Karpas-422 (cell line): Measurements from ENCODE around the gene PPP2R2C. TPM values are rescaled to one million over a fixed set of nuclear protein-coding genes. Genes with fewer than 3 reads are reported as not detected.
A peak's percentile ranks its signal among the peaks of the same experiment; 100 is the strongest.

Experiments
- DNase-seq: peaks from one replicate; pipeline ENCODE4 v3.0.0-alpha.2; 2015
- H2AFZ ChIP-seq: fragments of 200-600 bp; sonication (generic); 2 replicates; pipeline ENCODE4 v1.6.1; 2014; ENCODE audit warnings: antibody characterized with exemption, low read length, mixed read lengths
- H3K27ac ChIP-seq: fragments of 200-600 bp; sonication (generic); 2 replicates; pipeline ENCODE4 v1.5.1; 2014; ENCODE audit warnings: mild to moderate bottlenecking, low read length, moderate library complexity
- H3K27me3 ChIP-seq: fragments of 200-600 bp; sonication (generic); 2 replicates; pipeline ENCODE4 v1.6.1; 2014; ENCODE audit warnings: low read length, mixed read lengths
- H3K36me3 ChIP-seq: fragments of 200-600 bp; sonication (generic); 2 replicates; pipeline ENCODE4 v1.6.1; 2014; ENCODE audit warnings: low read length, mixed read lengths; ENCODE audit not compliant: insufficient read depth
- H3K4me1 ChIP-seq: fragments of 200-600 bp; sonication (generic); 2 replicates; pipeline ENCODE4 v1.6.1; 2014; ENCODE audit warnings: mild to moderate bottlenecking, low read length, mixed read lengths
- H3K4me2 ChIP-seq: fragments of 200-600 bp; sonication (generic); 2 replicates; pipeline ENCODE4 v1.6.1; 2014; ENCODE audit warnings: low read length, low read depth, mild to moderate bottlenecking; ENCODE audit not compliant: poor library complexity, severe bottlenecking
- H3K4me3 ChIP-seq: fragments of 200-600 bp; sonication (generic); 2 replicates; pipeline ENCODE4 v1.5.1; 2014; ENCODE audit warnings: mild to moderate bottlenecking, antibody characterized with exemption, low read length, mixed read lengths
- H3K79me2 ChIP-seq: fragments of 200-600 bp; sonication (generic); 2 replicates; pipeline ENCODE4 v1.6.1; 2014; ENCODE audit warnings: mild to moderate bottlenecking, low read length, mixed read lengths
- H3K9ac ChIP-seq: fragments of 200-600 bp; sonication (generic); 2 replicates; pipeline ENCODE4 v1.6.0; 2014; ENCODE audit warnings: low read length
- H3K9me2 ChIP-seq: fragments of 200-600 bp; sonication (generic), shearing (Covaris generic); replicated peaks from 2 replicates; pipeline ENCODE4 v1.6.0; 2014; ENCODE audit warnings: mild to moderate bottlenecking, low read length, moderate library complexity; ENCODE audit not compliant: insufficient read depth
- H3K9me3 ChIP-seq: fragments of 300-700, 200-600 bp; sonication (generic); 2 replicates; pipeline ENCODE4 v1.6.1; 2014; ENCODE audit warnings: low read length, mixed read lengths
- H4K20me1 ChIP-seq: fragments of 200-600 bp; sonication (generic); 2 replicates; pipeline ENCODE4 v1.6.1; 2014; ENCODE audit warnings: mild to moderate bottlenecking, antibody characterized with exemption, low read length, low read depth; ENCODE audit not compliant: insufficient read depth
- total RNA-seq: library from RNA; depleted of rRNA; stranded (reverse); fragments of >200 nt; shearing (Covaris generic); gene quantifications from 2 replicates; pipeline ENCODE4 v1.2.3, GENCODE V29; 2014; ENCODE audit warnings: low replicate concordance

The PPP2R2C gene
- total RNA-seq, 1 experiment from 2014 or later, result not detected

DNA sequence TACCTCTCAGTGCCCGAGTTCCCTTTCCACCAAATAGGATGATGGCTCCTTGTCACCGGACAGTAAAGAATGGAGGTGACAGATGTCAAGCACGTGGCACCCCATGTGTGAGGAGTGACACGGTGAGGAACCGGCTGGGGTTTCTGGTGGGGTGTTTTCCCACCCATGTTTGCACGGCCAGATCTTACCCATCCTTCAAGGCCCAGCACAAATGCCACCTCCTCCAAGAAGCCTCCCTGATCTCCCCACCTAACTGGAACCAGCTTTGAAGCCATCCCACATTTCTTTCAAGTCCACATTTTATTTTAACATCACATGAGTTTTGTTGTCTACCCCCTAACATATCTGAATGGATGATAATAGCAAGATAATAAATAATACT is 139.8 kb downstream of the PPP2R2C start:
- H3K4me1 ChIP-seq, result no peaks in the 10 kb centered on the region
- no peak overlapping the region for H3K4me2 ChIP-seq
- H3K4me3 ChIP-seq, result no peak overlapping the region
- no peak overlapping the region for H3K9ac ChIP-seq
- no peaks in the 10 kb centered on the region for H3K9me3 ChIP-seq
- no peaks in the 10 kb centered on the region for H3K9me2 ChIP-seq
- H2AFZ ChIP-seq, result no peak overlapping the region
- H3K27me3 ChIP-seq, result no peaks in the 10 kb centered on the region
- DNase-seq, result no peak
- H3K27ac ChIP-seq, result no peak overlapping the region
- no peaks in the 10 kb centered on the region for H3K36me3 ChIP-seq
- H3K79me2 ChIP-seq, result no peaks in the 10 kb centered on the region
- peaks cover under 1% of the 10 kb centered on the region; the same call in 1 of the 2 replicates for H4K20me1 ChIP-seq

DNA sequence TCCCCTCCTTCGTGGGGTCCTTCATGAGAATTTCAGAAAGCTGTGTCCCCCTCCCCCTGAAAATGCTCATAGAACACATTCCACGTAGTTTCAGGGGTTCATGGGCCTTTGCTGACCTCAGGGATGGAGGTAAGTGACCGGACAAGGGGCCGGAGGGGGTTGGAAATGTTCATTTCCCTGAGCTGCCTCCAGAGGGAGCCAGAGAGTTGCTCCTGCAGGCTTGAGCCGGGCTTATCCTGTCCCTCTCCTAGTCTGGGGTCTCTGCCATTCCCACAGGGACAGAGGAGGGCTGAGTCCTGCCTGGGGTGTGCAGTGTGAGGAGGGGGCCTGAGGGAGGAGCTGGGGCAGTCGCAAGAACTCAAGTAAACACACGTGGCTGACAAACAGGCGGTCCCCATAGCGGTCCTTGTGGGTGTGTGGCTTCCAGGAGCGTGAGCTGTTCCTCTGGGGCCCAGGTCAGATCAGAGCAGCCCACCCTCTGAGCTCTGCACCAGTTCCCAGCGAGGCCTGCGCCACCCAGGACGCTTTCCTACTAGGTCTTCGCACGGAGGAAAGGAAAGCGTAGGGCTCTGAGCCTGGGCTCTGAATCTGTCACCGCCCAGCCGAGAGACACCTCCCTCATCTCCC is 140.3 kb downstream of the PPP2R2C start:
- peak; percentile 56 for DNase-seq
- Histone ChIP-seq H3K27ac (no peak overlapping the region), H4K20me1 (peaks cover 5% of the 10 kb centered on the region), H3K79me2 (no peaks in the 10 kb centered on the region), H3K4me1 (no peaks in the 10 kb centered on the region), H3K4me3 (no peak overlapping the region), H3K9ac (no peak overlapping the region), H3K9me2 (no peaks in the 10 kb centered on the region), H3K4me2 (no peak overlapping the region), H3K9me3 (no peaks in the 10 kb centered on the region), H2AFZ (no peak overlapping the region), H3K36me3 (no peaks in the 10 kb centered on the region), H3K27me3 (no peaks in the 10 kb centered on the region)

DNA sequence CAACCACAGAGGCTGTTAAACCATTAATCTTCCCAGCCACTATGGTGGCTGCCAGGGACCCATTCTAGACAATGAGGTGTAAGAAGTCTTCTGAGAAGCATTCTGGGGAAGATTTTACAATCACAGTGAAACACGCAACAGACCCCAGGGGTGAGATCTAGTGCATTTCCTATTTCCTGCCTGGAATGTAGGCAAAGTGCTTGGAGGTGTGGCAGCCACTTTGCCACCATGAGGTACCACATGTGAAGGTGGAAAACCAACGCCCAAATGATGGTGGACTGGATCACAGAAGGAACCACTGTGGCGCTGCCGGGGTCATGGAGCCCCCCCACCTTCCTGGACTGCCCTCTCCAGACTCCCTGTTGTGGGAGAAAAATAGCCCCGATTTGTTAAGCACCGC is 140.9 kb downstream of the PPP2R2C start:
- no peak overlapping the region for H3K4me3 ChIP-seq
- no peaks in the 10 kb centered on the region for H3K27me3 ChIP-seq
- H2AFZ ChIP-seq, result no peak overlapping the region
- H3K27ac ChIP-seq, result no peak overlapping the region
- H3K9me3 ChIP-seq, result no peaks in the 10 kb centered on the region
- H3K36me3 ChIP-seq, result no peaks in the 10 kb centered on the region
- no peak overlapping the region for H3K4me2 ChIP-seq
- no peaks in the 10 kb centered on the region for H3K9me2 ChIP-seq
- H3K79me2 ChIP-seq, result no peaks in the 10 kb centered on the region
- no peaks in the 10 kb centered on the region for H3K4me1 ChIP-seq
- H4K20me1 ChIP-seq, result peaks cover 8% of the 10 kb centered on the region
- no peak for DNase-seq
- no peak overlapping the region for H3K9ac ChIP-seq

DNA sequence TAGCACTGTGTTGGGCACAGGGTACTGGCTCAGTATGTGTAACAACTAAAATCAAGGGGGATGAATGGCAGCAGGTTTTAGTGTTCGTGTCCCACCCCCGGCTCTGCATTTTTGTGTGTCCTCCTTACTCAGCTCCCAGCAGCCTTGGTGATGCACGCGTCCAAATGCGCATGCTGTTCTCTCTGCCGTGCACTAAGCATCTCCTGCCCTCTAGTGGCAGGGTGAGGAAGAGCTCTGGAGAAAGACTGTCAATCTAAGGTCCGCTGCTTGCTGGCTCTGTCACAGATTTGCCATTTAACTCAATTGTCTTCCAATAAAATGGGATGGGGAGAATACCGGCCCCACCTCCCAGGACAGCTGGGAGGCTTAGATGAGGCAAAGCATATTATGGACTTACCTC is 141.4 kb downstream of the PPP2R2C start:
- no peaks in the 10 kb centered on the region for H3K4me1 ChIP-seq
- H3K36me3 ChIP-seq, result no peaks in the 10 kb centered on the region
- DNase-seq, result peak; percentile 90
- no peak overlapping the region for H3K4me2 ChIP-seq
- H3K9me2 ChIP-seq, result no peaks in the 10 kb centered on the region
- no peak overlapping the region for H3K9ac ChIP-seq
- H3K27me3 ChIP-seq, result no peaks in the 10 kb centered on the region
- H3K27ac ChIP-seq, result no peak overlapping the region
- H2AFZ ChIP-seq, result no peak overlapping the region
- no peaks in the 10 kb centered on the region for H3K9me3 ChIP-seq
- H4K20me1 ChIP-seq, result peaks cover 8% of the 10 kb centered on the region
- H3K79me2 ChIP-seq, result no peaks in the 10 kb centered on the region
- H3K4me3 ChIP-seq, result no peak overlapping the region

DNA sequence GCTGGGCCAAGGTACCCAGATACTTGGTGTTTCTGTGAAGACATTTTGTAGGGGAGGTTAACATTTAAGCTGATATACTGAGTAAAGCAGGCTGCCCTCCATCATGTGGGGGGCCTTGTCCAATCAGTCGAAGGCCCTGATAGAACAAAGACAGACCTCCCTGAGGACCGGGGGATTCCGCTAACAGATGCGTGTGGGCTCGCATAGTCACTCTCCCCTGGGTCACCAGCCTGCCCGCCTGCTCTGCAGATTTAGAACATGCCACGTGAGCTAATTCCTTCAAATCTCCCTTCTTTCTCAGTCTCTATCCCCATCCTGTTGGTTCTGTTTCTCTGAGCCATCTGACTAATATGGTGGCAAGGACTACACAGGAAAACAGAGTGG is 142.0 kb downstream of the PPP2R2C start:
- H3K9me3 ChIP-seq, result no peaks in the 10 kb centered on the region
- H3K4me2 ChIP-seq, result no peak overlapping the region
- H3K79me2 ChIP-seq, result no peaks in the 10 kb centered on the region
- no peak for DNase-seq
- H2AFZ ChIP-seq, result no peak overlapping the region
- H3K27ac ChIP-seq, result no peak overlapping the region
- H3K9ac ChIP-seq, result no peak overlapping the region
- H3K36me3 ChIP-seq, result no peaks in the 10 kb centered on the region
- no peaks in the 10 kb centered on the region for H3K4me1 ChIP-seq
- H3K27me3 ChIP-seq, result no peaks in the 10 kb centered on the region
- H3K4me3 ChIP-seq, result no peak overlapping the region
- peaks cover 8% of the 10 kb centered on the region for H4K20me1 ChIP-seq
- no peaks in the 10 kb centered on the region for H3K9me2 ChIP-seq

DNA sequence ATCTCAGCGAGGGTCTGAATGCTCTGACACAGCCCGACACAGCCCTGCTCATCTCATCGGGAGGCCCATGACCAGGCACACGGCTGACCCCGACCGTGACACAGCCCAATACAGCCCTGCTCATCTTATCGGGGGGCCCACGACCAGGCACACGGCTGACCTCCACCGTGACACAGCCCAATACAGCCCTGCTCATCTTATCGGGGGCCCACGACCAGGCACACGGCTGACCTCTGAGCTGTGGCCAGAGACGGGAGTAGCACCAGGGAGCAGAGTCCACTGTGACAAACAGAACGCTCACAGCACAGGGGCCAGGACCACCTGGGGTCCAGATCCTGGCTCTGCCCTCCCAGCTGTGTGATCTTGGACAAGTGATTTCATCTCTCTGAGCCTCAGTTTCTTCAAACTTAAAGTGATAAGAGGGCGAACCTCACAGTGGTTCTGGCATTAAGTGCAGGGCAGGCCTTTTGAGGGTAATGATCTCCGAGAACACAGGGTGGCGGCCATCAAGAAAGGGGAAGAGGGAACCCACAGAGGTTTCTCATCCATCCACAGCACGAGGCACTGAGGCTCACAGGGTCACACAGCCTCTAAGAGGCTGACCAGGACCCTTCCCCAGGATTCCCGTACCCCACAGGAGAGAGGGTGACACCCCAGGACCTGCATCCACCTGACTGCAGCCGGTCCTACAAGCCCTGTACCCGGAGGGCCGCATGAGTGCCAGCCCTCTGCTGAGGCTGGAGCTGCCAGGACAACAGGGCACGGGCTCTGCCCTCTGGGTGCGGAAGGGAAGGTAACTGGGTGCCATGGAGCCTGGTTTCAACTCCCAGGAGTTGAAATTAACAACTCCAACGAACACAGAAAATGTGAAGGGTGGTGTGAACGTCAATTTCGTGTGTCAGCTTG is 142.7 kb downstream of the PPP2R2C start:
- no peak overlapping the region for H3K27ac ChIP-seq
- H3K9me3 ChIP-seq, result no peaks in the 10 kb centered on the region
- no peak overlapping the region for H3K9ac ChIP-seq
- H3K9me2 ChIP-seq, result no peaks in the 10 kb centered on the region
- H3K27me3 ChIP-seq, result no peaks in the 10 kb centered on the region
- H3K79me2 ChIP-seq, result no peaks in the 10 kb centered on the region
- no peaks in the 10 kb centered on the region for H3K36me3 ChIP-seq
- peaks cover 8% of the 10 kb centered on the region for H4K20me1 ChIP-seq
- no peak overlapping the region for H3K4me3 ChIP-seq
- no peak overlapping the region for H2AFZ ChIP-seq
- no peak for DNase-seq
- no peaks in the 10 kb centered on the region for H3K4me1 ChIP-seq
- H3K4me2 ChIP-seq, result no peak overlapping the region

DNA sequence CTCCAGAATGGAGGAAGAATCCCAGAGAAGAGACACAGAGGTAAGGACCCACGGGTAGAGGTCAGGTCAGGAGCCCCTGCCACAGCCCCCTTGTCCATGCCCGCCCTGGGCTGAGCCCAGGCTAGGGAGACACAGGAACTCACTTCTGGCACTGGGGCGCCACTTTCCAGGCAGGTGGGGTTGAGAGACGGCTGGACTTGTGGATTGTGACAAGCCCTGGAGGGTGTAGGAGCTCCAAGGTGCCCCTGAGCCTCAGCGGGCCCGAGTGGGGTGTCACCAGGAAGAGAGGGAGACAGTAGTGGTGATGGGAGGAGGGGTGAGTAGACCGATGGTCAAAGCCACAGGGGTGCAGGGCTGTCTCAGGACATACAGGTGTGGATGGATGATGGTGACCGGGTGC is 143.9 kb downstream of the PPP2R2C start:
- no peaks in the 10 kb centered on the region for H3K9me3 ChIP-seq
- no peaks in the 10 kb centered on the region for H3K9me2 ChIP-seq
- no peaks in the 10 kb centered on the region for H3K79me2 ChIP-seq
- H3K27ac ChIP-seq, result no peak overlapping the region
- H2AFZ ChIP-seq, result no peak overlapping the region
- H3K36me3 ChIP-seq, result no peaks in the 10 kb centered on the region
- DNase-seq, result no peak
- peaks cover 8% of the 10 kb centered on the region for H4K20me1 ChIP-seq
- H3K4me3 ChIP-seq, result no peak overlapping the region
- H3K9ac ChIP-seq, result no peak overlapping the region
- no peaks in the 10 kb centered on the region for H3K27me3 ChIP-seq
- H3K4me1 ChIP-seq, result no peaks in the 10 kb centered on the region
- no peak overlapping the region for H3K4me2 ChIP-seq

DNA sequence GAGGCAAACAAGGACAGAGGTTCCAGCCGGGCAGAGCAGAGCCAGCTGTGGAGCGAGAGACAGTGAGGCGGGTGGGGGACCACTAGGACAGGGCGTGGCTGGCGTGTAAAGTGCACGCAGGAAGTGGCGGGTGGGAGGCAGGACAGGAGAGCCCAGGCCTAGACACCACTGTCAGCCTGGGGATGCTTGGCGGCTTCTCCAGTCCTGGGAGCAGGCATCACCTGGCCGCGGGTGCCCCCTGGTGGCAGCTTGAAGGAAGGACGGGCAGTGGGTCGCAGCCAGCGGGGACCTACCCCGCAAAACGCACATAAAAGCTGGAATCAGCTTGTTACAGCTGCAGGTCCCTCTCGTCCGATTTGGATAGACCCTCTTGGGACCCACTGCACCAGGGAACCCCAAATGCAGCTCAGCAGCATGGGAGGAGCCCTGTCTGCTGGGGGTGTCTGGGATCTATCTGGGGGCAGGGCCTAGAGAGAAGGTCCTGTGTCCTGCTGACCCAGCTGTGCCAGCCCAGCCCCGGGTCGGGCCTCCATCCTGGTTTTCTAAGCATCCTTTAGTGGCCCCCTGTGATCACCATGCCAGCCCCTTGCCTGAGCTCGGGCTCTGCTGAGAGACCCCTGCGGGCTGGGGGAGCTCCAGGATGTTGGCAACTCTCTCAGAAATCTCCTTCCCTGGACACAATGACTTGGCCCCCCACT is 145.0 kb downstream of the PPP2R2C start:
- Histone ChIP-seq H3K36me3 (no peaks in the 10 kb centered on the region), H3K27me3 (no peaks in the 10 kb centered on the region), H2AFZ (no peak overlapping the region), H3K4me3 (no peak overlapping the region), H3K4me1 (no peaks in the 10 kb centered on the region), H3K9me3 (no peaks in the 10 kb centered on the region), H3K4me2 (no peak overlapping the region), H3K27ac (no peak overlapping the region), H3K9ac (no peak overlapping the region), H3K9me2 (no peaks in the 10 kb centered on the region), H4K20me1 (peaks cover 8% of the 10 kb centered on the region), H3K79me2 (no peaks in the 10 kb centered on the region)
- peak; percentile 89 for DNase-seq
